HEK293 (cell line): ENCODE measurements around the gene PDSS2.

Source experiments
- CTCF ChIA-PET: fragments of 350-600 bp; formaldehyde crosslinking; extraction: SDS; loops from one replicate; lab custom pipeline; 2021; ENCODE audit warnings: antibody characterized with exemption; lab: Yijun Ruan, JAX
- POLR2A ChIA-PET: fragments of 300-600 bp; formaldehyde crosslinking; extraction: SDS; loops from one replicate; lab custom pipeline; 2020; ENCODE audit warnings: antibody characterized with exemption, inconsistent platforms; lab: Yijun Ruan, JAX
- H3K27ac ChIP-seq: fragments of 200-500 bp; sonication (Bioruptor generic); 2 replicates; pipeline ENCODE4 v1.5.1; 2014; ENCODE audit warnings: low read depth, low read length, control low read depth, inconsistent platforms; ENCODE audit errors: extremely low read depth
- H3K36me3 ChIP-seq, 2 experiments: fragments of 200-500 bp in 1 of 2; sonication (Bioruptor generic) in 1 of 2; 1 replicate in 1 of 2; 2 replicates in 1 of 2; pipeline ENCODE4 v1.5.1; 2014 to 2017; ENCODE audit warnings: inconsistent platforms in 2 of 2, low read length in 2 of 2; ENCODE audit not compliant: control insufficient read depth in 2 of 2, insufficient read depth in 1 of 2
- H3K4me1 ChIP-seq: fragments of 200-500 bp; sonication (Bioruptor generic); 2 replicates; pipeline ENCODE4 v1.5.1; 2014; ENCODE audit warnings: mild to moderate bottlenecking, low read length, inconsistent platforms; ENCODE audit not compliant: control insufficient read depth, insufficient read depth
- H3K4me3 ChIP-seq: 2 replicates; pipeline ENCODE4 v1.5.1; 2011; ENCODE audit warnings: low read depth, mild to moderate bottlenecking, control low read depth, low read length, moderate library complexity
- H3K9me3 ChIP-seq: fragments of 200-500 bp; sonication (Bioruptor generic); 2 replicates; pipeline ENCODE4 v1.5.1; 2014; ENCODE audit warnings: low read depth, low read length, inconsistent platforms; ENCODE audit not compliant: control insufficient read depth, insufficient read depth
- HOXD13 ChIP-seq: sonication (generic); formaldehyde crosslinking; IDR thresholded peaks from 2 replicates; pipeline ENCODE4 v1.8.0; 2022; ENCODE audit warnings: missing genetic modification reagents, borderline replicate concordance
- MZF1 ChIP-seq: fragments of 450-650 bp; formaldehyde crosslinking; IDR thresholded peaks from 2 replicates; pipeline ENCODE4 v1.5.1; 2017; ENCODE audit warnings: missing biosample characterization, missing genetic modification characterization, borderline replicate concordance
- OVOL3 ChIP-seq: fragments of 450-650 bp; formaldehyde crosslinking; IDR thresholded peaks from 2 replicates; pipeline ENCODE4 v1.5.1; 2016; ENCODE audit warnings: missing biosample characterization, missing genetic modification characterization
- TRIM28 ChIP-seq: IDR thresholded peaks from 2 replicates; pipeline ENCODE4 v1.6.1; 2011; ENCODE audit warnings: low read length, control low read depth, borderline replicate concordance
- ZBTB20 ChIP-seq: fragments of 450-650 bp; formaldehyde crosslinking; IDR thresholded peaks from 2 replicates; pipeline ENCODE4 v1.5.1; 2016; ENCODE audit warnings: missing biosample characterization, missing genetic modification characterization
- ZNF175 ChIP-seq: fragments of 450-650 bp; formaldehyde crosslinking; IDR thresholded peaks from 2 replicates; pipeline ENCODE4 v1.5.1; 2016; ENCODE audit warnings: missing biosample characterization, missing genetic modification characterization
- ZNF354C ChIP-seq: fragments of 450-650 bp; formaldehyde crosslinking; IDR thresholded peaks from 2 replicates; pipeline ENCODE4 v1.5.1; 2016; ENCODE audit warnings: missing biosample characterization, missing genetic modification characterization, low read depth, borderline replicate concordance
- ZNF423 ChIP-seq: fragments of 450-650 bp; formaldehyde crosslinking; IDR thresholded peaks from 2 replicates; pipeline ENCODE4 v1.5.1; 2016; ENCODE audit warnings: missing biosample characterization, missing genetic modification characterization
- ZNF510 ChIP-seq: fragments of 450-650 bp; formaldehyde crosslinking; IDR thresholded peaks from 2 replicates; pipeline ENCODE4 v1.5.1; 2018; ENCODE audit warnings: mild to moderate bottlenecking, missing genetic modification characterization, missing biosample characterization; ENCODE audit not compliant: insufficient replicate concordance
- ZNF660 ChIP-seq: fragments of 450-650 bp; IDR thresholded peaks from 2 replicates; pipeline ENCODE4 v1.5.1; 2018; ENCODE audit warnings: missing biosample characterization, mild to moderate bottlenecking, missing genetic modification characterization
- ZNF747 ChIP-seq: fragments of 450-650 bp; formaldehyde crosslinking; IDR thresholded peaks from 2 replicates; pipeline ENCODE4 v1.5.1; 2016; ENCODE audit warnings: missing biosample characterization, missing genetic modification characterization
- ZNF76 ChIP-seq: fragments of 450-650 bp; formaldehyde crosslinking; IDR thresholded peaks from 2 replicates; pipeline ENCODE4; 2016; ENCODE audit warnings: low read depth, missing biosample characterization, missing genetic modification characterization, borderline replicate concordance
- ZNF768 ChIP-seq: fragments of 450-650 bp; formaldehyde crosslinking; IDR thresholded peaks from 2 replicates; pipeline ENCODE4 v1.5.1; 2018; ENCODE audit warnings: missing biosample characterization, mild to moderate bottlenecking, missing genetic modification characterization
- ZNF843 ChIP-seq: fragments of 450-650 bp; formaldehyde crosslinking; IDR thresholded peaks from 2 replicates; pipeline ENCODE4 v1.5.1; 2016; ENCODE audit warnings: missing biosample characterization, missing genetic modification characterization
- TF ChIP-seq, protein P1 (sequence below): fragments of 450-650 bp; formaldehyde crosslinking; IDR thresholded peaks from 2 replicates; pipeline ENCODE4 v1.5.1; 2017; ENCODE audit warnings: missing biosample characterization, missing genetic modification characterization
- TF ChIP-seq, protein P2 (sequence below): fragments of 450-650 bp; formaldehyde crosslinking; IDR thresholded peaks from 2 replicates; pipeline ENCODE4 v1.5.1; 2016; ENCODE audit warnings: missing biosample characterization, missing genetic modification characterization, borderline replicate concordance

PDSS2 gene

GRCh38 chr6:107144666-107145065, 314.7 kb downstream of the PDSS2 start:
- Histone ChIP-seq H3K9me3 (no peaks in the 10 kb centered on the region), H3K36me3 (no peaks in the 10 kb centered on the region), H3K4me3 (no peak overlapping the region), H3K27ac (no peak overlapping the region), H3K4me1 (peaks cover 3% of the 10 kb centered on the region; the same call in 1 of the 2 replicates)
- ChIA-PET CTCF (no interaction called here), POLR2A (interaction anchor here (0.6 kb wide), 1 partner anchor 9 kb away, joined by 5 read pairs; no protein-coding TSS in a partner anchor)
- TF ChIP-seq ZNF747 (tag by site-specific recombination) (no peak), ZNF768 (tag by site-specific recombination) (no peak)
- TF ChIP-seq, protein P1, sequence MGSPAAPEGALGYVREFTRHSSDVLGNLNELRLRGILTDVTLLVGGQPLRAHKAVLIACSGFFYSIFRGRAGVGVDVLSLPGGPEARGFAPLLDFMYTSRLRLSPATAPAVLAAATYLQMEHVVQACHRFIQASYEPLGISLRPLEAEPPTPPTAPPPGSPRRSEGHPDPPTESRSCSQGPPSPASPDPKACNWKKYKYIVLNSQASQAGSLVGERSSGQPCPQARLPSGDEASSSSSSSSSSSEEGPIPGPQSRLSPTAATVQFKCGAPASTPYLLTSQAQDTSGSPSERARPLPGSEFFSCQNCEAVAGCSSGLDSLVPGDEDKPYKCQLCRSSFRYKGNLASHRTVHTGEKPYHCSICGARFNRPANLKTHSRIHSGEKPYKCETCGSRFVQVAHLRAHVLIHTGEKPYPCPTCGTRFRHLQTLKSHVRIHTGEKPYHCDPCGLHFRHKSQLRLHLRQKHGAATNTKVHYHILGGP (tag by site-specific recombination) = no peak

DNA sequence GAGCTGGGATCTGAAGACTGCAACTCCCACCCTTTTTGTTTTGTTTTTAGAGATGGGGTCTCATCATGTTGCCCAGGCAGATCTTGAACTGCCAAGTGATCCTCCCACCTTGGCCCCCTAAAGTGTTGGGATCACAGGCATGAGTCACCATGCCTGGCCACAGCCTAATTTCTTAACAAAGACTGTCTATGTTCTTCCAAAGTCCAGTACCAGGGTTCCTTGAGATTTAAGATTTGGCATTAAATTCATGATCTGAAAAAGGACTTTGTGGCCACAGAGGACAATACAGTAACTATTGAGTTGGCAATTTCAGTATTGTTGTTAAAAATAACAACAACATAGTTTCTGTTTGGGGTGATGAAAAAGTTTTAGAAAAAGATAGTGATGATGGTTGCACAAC, 315.4 kb downstream of the PDSS2 start:
- H3K27ac ChIP-seq = no peak overlapping the region
- TF ChIP-seq ZNF76 (tag by site-specific recombination) (no peak), HOXD13 (CRISPR knock-in tag) (no peak), OVOL3 (no peak), ZNF747 (tag by site-specific recombination) (no peak), ZNF510 (no peak), ZNF843 (no peak), TRIM28 (no peak), ZNF354C (tag by site-specific recombination) (no peak), ZNF660 (no peak), ZNF423 (tag by site-specific recombination) (no peak), MZF1 (tag by site-specific recombination) (no peak), ZBTB20 (tag by site-specific recombination) (no peak), ZNF175 (no peak)
- TF ChIP-seq, protein P1 (tag by site-specific recombination) = no peak
- TF ChIP-seq, protein P2, sequence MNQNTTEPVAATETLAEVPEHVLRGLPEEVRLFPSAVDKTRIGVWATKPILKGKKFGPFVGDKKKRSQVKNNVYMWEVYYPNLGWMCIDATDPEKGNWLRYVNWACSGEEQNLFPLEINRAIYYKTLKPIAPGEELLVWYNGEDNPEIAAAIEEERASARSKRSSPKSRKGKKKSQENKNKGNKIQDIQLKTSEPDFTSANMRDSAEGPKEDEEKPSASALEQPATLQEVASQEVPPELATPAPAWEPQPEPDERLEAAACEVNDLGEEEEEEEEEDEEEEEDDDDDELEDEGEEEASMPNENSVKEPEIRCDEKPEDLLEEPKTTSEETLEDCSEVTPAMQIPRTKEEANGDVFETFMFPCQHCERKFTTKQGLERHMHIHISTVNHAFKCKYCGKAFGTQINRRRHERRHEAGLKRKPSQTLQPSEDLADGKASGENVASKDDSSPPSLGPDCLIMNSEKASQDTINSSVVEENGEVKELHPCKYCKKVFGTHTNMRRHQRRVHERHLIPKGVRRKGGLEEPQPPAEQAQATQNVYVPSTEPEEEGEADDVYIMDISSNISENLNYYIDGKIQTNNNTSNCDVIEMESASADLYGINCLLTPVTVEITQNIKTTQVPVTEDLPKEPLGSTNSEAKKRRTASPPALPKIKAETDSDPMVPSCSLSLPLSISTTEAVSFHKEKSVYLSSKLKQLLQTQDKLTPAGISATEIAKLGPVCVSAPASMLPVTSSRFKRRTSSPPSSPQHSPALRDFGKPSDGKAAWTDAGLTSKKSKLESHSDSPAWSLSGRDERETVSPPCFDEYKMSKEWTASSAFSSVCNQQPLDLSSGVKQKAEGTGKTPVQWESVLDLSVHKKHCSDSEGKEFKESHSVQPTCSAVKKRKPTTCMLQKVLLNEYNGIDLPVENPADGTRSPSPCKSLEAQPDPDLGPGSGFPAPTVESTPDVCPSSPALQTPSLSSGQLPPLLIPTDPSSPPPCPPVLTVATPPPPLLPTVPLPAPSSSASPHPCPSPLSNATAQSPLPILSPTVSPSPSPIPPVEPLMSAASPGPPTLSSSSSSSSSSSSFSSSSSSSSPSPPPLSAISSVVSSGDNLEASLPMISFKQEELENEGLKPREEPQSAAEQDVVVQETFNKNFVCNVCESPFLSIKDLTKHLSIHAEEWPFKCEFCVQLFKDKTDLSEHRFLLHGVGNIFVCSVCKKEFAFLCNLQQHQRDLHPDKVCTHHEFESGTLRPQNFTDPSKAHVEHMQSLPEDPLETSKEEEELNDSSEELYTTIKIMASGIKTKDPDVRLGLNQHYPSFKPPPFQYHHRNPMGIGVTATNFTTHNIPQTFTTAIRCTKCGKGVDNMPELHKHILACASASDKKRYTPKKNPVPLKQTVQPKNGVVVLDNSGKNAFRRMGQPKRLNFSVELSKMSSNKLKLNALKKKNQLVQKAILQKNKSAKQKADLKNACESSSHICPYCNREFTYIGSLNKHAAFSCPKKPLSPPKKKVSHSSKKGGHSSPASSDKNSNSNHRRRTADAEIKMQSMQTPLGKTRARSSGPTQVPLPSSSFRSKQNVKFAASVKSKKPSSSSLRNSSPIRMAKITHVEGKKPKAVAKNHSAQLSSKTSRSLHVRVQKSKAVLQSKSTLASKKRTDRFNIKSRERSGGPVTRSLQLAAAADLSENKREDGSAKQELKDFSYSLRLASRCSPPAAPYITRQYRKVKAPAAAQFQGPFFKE (tag by site-specific recombination) = no peak
- CTCF ChIA-PET = no interaction called here

More for the DNA sequence above, 315.4 kb downstream of the PDSS2 start:
- Histone ChIP-seq H3K36me3 (no peaks in the 10 kb centered on the region), H3K4me1 (peaks cover 3% of the 10 kb centered on the region; the same call in 1 of the 2 replicates), H3K9me3 (no peaks in the 10 kb centered on the region), H3K4me3 (no peak overlapping the region)
- POLR2A ChIA-PET = no interaction called here
